ENCODE results near the gene ANXA11.

DNA sequence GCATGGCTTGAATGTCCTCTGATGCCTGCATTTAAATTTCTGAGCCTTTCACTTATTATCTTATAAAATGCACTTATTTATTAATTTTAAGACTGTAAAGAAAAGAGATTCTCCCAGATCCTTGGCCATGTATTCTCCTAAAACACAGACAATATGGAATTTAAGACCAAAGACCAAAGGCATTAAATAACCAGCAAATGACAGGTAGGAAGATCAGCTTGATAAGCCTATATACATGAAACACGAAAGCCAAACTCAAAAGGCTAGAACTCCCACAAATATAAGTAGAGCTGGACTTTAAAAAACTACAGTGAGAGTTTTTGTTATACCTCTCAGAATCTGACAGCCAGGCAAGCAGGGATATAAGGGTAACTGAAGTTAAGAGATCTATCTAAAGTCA lies 5.1 kb downstream of the ANXA11 start:
- TF ChIP-seq, protein P1, sequence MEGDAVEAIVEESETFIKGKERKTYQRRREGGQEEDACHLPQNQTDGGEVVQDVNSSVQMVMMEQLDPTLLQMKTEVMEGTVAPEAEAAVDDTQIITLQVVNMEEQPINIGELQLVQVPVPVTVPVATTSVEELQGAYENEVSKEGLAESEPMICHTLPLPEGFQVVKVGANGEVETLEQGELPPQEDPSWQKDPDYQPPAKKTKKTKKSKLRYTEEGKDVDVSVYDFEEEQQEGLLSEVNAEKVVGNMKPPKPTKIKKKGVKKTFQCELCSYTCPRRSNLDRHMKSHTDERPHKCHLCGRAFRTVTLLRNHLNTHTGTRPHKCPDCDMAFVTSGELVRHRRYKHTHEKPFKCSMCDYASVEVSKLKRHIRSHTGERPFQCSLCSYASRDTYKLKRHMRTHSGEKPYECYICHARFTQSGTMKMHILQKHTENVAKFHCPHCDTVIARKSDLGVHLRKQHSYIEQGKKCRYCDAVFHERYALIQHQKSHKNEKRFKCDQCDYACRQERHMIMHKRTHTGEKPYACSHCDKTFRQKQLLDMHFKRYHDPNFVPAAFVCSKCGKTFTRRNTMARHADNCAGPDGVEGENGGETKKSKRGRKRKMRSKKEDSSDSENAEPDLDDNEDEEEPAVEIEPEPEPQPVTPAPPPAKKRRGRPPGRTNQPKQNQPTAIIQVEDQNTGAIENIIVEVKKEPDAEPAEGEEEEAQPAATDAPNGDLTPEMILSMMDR (IDR thresholded peaks at IDR 0.05) = no peak
- TF ChIP-seq POLR2A (IDR thresholded peaks at IDR 0.05) = no peak

Measured in thyroid gland (tissue), 4 donors.